Activated T-helper 1 cell treated with anti-CD3 and anti-CD28 coated beads, Interleukin-12 subunit alpha, Interleukin-12 subunit beta, Interleukin-2, Interleukin-4 antibody, amounts not matched to agents 30 ng/mL and 10 ng/mL and 1 ng/mL, durations not matched to agents 14 hours and 24 hours and 36 hours (primary cell): Measurements from ENCODE around the gene PGBD2. TPM values are rescaled to one million over a fixed set of nuclear protein-coding genes. Genes with fewer than 3 reads are reported as not detected.

ENCODE experiments used
- DNase-seq: peaks from one replicate; pipeline ENCODE4 v3.0.0; 2021; ENCODE audit warnings: low spot score
- H3K27ac Mint-ChIP-seq: one replicate; pipeline ENCODE4 v1.8.0; 2021; ENCODE audit warnings: mild to moderate bottlenecking, mixed read lengths
- H3K27me3 Mint-ChIP-seq: one replicate; pipeline ENCODE4 v1.8.0; 2022; ENCODE audit warnings: mild to moderate bottlenecking, moderate library complexity, mixed read lengths; ENCODE audit not compliant: insufficient read depth
- H3K36me3 Mint-ChIP-seq: one replicate; pipeline ENCODE4 v1.8.0; 2021; ENCODE audit warnings: low read depth, mixed read lengths
- H3K4me1 Mint-ChIP-seq: one replicate; pipeline ENCODE4 v1.8.0; 2021; ENCODE audit warnings: low read depth, mixed read lengths
- H3K4me3 Mint-ChIP-seq: one replicate; pipeline ENCODE4 v1.8.0; 2021; ENCODE audit warnings: mild to moderate bottlenecking, moderate library complexity, mixed read lengths
- H3K9me3 Mint-ChIP-seq: one replicate; pipeline ENCODE4 v1.8.0; 2021; ENCODE audit warnings: mixed read lengths
- intact Hi-C: fragments of 100-400 bp; cut with micrococcal nuclease; formaldehyde crosslinking; loops from one replicate; pipeline ENCODE4 v1.15.1; 2024
- total RNA-seq: library from RNA; stranded (reverse); gene quantifications from 2 replicates; pipeline ENCODE4 v1.2.3, GENCODE V29; 2022

Gene PGBD2, protein sequence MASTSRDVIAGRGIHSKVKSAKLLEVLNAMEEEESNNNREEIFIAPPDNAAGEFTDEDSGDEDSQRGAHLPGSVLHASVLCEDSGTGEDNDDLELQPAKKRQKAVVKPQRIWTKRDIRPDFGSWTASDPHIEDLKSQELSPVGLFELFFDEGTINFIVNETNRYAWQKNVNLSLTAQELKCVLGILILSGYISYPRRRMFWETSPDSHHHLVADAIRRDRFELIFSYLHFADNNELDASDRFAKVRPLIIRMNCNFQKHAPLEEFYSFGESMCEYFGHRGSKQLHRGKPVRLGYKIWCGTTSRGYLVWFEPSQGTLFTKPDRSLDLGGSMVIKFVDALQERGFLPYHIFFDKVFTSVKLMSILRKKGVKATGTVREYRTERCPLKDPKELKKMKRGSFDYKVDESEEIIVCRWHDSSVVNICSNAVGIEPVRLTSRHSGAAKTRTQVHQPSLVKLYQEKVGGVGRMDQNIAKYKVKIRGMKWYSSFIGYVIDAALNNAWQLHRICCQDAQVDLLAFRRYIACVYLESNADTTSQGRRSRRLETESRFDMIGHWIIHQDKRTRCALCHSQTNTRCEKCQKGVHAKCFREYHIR
- 7.2 and 8.4 TPM in 2 replicates for total RNA-seq

DNA sequence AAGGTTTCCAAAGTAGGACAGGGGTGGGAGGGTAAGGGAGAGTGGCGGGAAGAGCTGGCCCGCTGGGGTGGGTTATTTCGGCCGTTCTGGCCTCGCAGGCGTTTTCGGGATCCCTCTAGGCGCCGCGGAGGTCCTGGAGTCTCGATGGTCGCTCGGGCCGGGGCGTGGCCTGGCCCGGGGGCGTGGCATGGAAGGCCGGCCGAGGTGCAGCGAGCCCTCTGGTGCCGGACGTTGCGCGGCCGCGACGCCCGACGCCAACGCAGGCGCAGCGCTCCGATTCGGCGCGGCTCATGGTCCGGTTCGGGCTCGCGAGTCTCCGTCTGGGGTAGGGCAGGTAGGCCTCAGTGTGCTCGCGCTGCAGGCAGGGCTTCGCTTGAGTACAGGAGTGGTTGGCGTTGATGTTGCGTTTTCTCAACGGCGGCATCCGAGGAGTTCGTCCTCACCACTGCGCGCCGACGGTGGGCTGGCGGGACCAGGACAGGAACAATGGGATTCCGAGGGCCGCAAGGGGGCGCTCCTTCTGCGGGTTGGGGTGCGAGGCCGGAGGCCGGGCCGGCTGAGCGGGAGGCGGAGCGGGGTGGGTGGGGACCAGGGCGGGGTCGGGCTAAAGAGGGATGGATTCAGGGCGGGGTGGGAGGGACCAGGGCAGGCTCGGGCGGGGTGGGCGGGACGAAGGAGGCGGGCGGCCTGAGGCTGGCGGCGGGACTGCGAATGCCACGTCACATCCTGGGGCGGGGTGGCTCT lies at the start of gene PGBD2:
PGBD2 (plus strand) TSS at position 227 of the 744 bp plus-strand sequence. CDS start 7,628 bp downstream, outside the sequence.
- Mint-ChIP-seq H3K27me3 (peaks cover 20% of the 10 kb centered on the region), H3K9me3 (no peaks in the 10 kb centered on the region), H3K36me3 (peaks cover 6% of the 10 kb centered on the region), H3K4me1 (peaks cover 51% of the 10 kb centered on the region), H3K27ac (peak within 1 kb of the TSS; percentile 98), H3K4me3 (peak within 1 kb of the TSS; percentile 95)
- intact Hi-C loops, result loop anchor here (1.0 kb wide), 6 partner anchors 19 to 80 kb away; partner anchors contain the start of genes ZNF672 and ZNF692
- DNase-seq, result peak; percentile 89

DNA sequence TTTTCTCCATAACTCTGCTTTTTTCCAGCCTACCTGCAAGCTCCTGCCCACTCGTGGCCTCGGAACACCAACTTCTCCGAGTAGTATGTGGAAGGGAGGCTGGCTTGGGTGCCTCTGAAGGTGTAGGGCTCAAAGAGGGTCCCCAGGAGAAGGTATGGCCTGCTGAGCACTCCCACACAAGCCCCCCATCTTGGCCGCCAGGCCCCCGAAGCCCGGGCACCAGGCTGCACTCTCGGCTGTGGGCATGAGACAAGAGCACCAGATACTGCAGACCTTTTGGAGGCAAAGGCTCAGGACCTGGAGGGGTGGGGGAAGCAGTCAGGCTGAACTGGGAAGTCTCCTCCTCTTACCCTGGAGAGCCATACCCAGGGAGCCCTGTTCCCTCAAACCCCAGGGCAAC lies 48.8 kb upstream of the PGBD2 start:
- H3K27me3 Mint-ChIP-seq, result no peaks in the 10 kb centered on the region
- no peak for DNase-seq
- peaks cover 25% of the 10 kb centered on the region for H3K36me3 Mint-ChIP-seq
- H3K4me3 Mint-ChIP-seq, result peak overlapping the region; percentile 96
- H3K27ac Mint-ChIP-seq, result peak overlapping the region; percentile 97
- no peaks in the 10 kb centered on the region for H3K9me3 Mint-ChIP-seq
- H3K4me1 Mint-ChIP-seq, result peaks cover 23% of the 10 kb centered on the region
- intact Hi-C loops, result no loop called here

DNA sequence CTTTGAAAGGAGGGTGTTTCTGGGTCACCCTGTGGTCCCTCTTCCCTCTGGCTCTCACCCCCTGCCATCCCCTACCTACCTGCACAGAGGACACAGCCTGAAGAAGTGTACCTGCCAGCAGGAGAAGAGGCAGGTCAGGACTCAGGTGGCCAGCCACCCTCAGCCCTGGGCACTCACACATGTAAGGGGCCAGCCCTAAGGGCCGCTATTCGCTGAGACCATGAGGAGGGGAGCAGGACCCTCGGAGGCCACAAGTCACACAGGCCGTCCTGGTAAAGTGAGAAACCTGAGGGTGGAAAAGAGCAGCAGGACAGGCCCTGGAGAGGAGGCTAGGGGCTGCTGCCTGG lies 48.3 kb upstream of the PGBD2 start:
- peaks cover 28% of the 10 kb centered on the region for H3K4me1 Mint-ChIP-seq
- intact Hi-C loops, result no loop called here
- no peaks in the 10 kb centered on the region for H3K9me3 Mint-ChIP-seq
- H3K27ac Mint-ChIP-seq, result peak overlapping the region; percentile 97
- no peaks in the 10 kb centered on the region for H3K27me3 Mint-ChIP-seq
- peaks cover 25% of the 10 kb centered on the region for H3K36me3 Mint-ChIP-seq
- DNase-seq, result no peak
- peak overlapping the region; percentile 96 for H3K4me3 Mint-ChIP-seq

DNA sequence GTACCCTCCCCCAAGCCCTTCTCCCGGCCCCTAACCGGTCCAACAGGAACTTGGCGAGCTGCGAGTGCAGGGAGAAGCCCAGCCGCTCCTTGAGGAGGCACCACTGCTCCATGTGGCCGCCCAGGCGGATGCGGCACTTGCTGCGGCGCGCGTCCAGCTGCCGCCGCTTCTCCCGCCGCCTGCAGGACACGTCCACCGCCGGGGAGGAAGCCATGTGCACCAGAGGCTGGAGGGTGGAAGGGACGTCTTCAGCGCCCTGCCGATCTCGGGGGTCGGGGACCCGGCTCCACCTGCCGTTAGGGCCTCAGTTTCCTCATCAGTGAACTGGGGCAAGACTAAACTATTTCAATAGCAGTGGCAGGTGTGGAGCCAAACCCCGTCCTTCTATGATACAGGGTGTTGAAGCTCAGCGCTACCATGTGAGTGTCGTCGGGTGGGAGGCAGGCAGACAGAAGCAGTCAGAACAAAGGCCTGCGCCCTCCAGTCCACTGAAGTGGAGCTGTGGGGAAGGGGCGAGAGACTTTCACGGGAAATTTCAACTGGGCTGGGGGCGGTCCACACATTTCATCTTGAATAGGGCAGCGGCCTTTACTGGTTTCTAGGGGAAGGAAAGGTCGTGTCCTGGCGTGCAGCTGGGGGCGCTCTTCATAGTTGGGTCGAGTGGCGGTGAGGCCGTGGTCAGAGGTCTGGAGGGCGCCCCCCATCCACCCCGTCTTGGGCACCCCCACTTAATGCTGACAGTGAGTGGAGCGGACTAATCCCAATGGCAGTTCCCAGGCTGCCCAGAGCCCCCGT lies 47.7 kb upstream of the PGBD2 start:
- Mint-ChIP-seq H3K4me1 (peaks cover 31% of the 10 kb centered on the region), H3K9me3 (no peaks in the 10 kb centered on the region), H3K27ac (peak overlapping the region; percentile 97), H3K36me3 (peaks cover 25% of the 10 kb centered on the region), H3K4me3 (peak overlapping the region; percentile 96), H3K27me3 (no peaks in the 10 kb centered on the region)
- intact Hi-C loops, result no loop called here
- DNase-seq, result peak; percentile 34

- H3K27ac Mint-ChIP-seq, result peak within 1 kb of the TSS; percentile 97
- H3K4me3 Mint-ChIP-seq, result peak within 1 kb of the TSS; percentile 96
- intact Hi-C loops, result loop anchor here (1.0 kb wide), 4 partner anchors 14 to 47 kb away; partner anchors contain the start of genes PGBD2 and ZNF672
- H3K4me1 Mint-ChIP-seq, result peaks cover 37% of the 10 kb centered on the region
- no peaks in the 10 kb centered on the region for H3K9me3 Mint-ChIP-seq
- H3K27me3 Mint-ChIP-seq, result no peaks in the 10 kb centered on the region
- peaks cover 20% of the 10 kb centered on the region for H3K36me3 Mint-ChIP-seq
- DNase-seq, result peak; percentile 97
These were observed 46.8 kb upstream of the PGBD2 start, which contains the start of gene ZNF692 for GRCh38 chr1:248858891-248859889. TSS of gene ZNF692 (minus strand) at chr1:248859085. CDS start at chr1:248858309, 776 bp downstream.

DNA sequence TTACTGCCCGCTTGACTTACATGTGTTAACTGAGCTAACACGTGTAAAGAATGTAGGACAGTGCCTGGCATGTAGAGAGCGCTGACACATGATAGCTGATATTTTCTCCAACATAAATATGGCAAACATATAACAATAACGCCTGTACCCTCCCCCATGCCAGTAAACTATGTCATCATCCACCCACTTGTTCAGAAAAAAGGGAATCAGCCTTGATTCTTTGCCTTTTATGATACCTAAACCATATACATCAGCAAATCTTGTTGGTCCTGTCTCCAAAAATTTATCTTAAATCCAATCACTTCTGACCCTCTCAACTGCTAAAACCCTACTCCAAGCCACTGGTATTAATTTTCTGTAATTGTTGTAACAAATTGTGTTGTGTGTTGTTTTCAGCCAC lies 46.0 kb upstream of the PGBD2 start:
- Mint-ChIP-seq H3K4me3 (peak overlapping the region; percentile 96), H3K9me3 (no peaks in the 10 kb centered on the region), H3K27ac (peak overlapping the region; percentile 97), H3K27me3 (peaks cover 4% of the 10 kb centered on the region), H3K4me1 (peaks cover 38% of the 10 kb centered on the region), H3K36me3 (peaks cover 14% of the 10 kb centered on the region)
- intact Hi-C loops, result no loop called here
- DNase-seq, result no peak

DNA sequence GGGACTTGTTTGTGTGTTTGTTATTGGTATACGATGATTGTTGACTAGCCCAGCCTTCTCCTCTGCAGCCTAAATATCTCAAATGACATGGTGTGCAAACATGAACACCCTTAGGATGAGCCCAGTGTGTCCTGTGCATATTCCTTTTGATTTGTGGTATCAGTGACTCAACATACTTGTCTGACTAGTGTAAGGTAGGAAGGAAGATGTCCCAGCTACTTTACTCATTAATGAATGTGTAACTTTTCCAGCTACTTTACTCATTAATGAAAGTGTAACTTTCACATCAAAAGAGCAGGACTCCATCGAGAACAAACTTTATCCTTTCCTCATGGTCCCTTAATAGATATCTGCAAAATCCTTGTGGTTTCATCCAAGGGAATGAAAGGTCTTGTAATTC lies 44.4 kb upstream of the PGBD2 start:
- intact Hi-C loops, result no loop called here
- peaks cover 32% of the 10 kb centered on the region for H3K4me1 Mint-ChIP-seq
- peaks cover 2% of the 10 kb centered on the region for H3K36me3 Mint-ChIP-seq
- DNase-seq, result no peak
- no peak overlapping the region for H3K27ac Mint-ChIP-seq
- H3K4me3 Mint-ChIP-seq, result no peak overlapping the region
- no peaks in the 10 kb centered on the region for H3K9me3 Mint-ChIP-seq
- peaks cover 4% of the 10 kb centered on the region for H3K27me3 Mint-ChIP-seq

DNA sequence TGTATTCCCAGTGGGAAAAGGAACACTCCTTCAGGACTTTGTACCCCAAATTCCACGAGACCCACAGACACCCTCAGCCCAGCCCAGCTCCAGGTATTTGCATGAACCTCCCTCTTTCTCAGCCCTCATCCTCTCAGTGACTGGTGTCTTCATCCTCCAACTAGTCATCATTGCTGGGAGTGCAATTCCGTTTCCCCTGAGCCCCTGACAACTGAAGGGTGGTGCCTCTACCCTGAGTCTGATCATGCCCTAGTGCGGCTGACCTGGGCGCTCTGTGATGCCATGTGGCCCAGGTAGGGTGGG lies 43.4 kb upstream of the PGBD2 start:
- Mint-ChIP-seq H3K27me3 (peaks cover 4% of the 10 kb centered on the region), H3K36me3 (peaks cover 2% of the 10 kb centered on the region), H3K27ac (peak overlapping the region; percentile 64), H3K9me3 (no peaks in the 10 kb centered on the region), H3K4me1 (peaks cover 27% of the 10 kb centered on the region), H3K4me3 (peak overlapping the region; percentile 78)
- DNase-seq, result no peak
- intact Hi-C loops, result no loop called here

DNA sequence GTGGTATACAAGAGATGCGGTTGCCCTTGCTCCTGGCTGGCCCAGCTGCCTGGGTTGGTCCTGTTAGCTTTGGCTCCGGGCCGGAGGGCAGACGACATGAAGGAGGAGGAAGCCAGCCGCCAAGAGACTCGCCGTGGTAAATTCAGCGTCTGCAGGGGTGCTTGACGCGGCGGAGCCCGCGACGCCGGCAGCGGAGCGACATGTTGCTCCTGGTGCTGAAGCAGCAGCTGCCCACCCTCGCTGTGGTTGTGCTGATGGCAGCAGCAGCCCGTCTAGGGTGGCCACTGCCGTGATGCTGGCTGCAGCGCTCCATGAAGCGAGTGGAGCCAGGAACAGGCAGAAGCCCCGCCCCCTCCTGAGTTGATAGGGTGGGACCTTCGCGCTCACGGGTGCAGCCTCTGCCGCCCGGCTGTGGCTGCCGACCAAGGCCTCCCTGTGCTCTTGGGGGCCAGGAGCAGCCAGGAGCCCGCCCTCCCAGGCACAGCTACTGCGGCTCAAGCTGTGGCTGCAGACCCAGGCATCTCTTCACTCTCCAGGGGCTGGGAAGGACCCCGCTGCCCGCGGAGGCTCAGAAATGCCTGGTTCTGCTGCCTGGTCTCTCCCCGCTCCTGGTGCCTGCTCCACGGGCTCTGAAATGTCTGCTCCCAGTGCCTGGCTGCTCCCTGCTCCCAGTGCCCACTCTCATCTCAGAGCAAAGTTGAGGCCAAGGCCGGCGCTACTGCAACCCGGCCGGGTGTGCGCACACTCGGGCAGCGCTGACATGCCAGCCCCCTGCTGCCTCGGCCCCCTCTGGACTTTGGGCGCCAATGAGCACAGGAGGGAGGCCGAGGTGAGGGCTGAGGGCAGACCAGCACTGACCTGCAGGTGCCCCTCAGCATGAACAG lies 42.8 kb upstream of the PGBD2 start:
- Mint-ChIP-seq H3K4me3 (peak overlapping the region; percentile 78), H3K9me3 (no peaks in the 10 kb centered on the region), H3K27ac (peak overlapping the region; percentile 64), H3K36me3 (peaks cover 2% of the 10 kb centered on the region), H3K27me3 (peaks cover 4% of the 10 kb centered on the region), H3K4me1 (peaks cover 27% of the 10 kb centered on the region)
- intact Hi-C loops, result loop anchor here (1.0 kb wide), 3 partner anchors 10 to 43 kb away; partner anchors contain the start of gene PGBD2
- DNase-seq, result peak; percentile 77

DNA sequence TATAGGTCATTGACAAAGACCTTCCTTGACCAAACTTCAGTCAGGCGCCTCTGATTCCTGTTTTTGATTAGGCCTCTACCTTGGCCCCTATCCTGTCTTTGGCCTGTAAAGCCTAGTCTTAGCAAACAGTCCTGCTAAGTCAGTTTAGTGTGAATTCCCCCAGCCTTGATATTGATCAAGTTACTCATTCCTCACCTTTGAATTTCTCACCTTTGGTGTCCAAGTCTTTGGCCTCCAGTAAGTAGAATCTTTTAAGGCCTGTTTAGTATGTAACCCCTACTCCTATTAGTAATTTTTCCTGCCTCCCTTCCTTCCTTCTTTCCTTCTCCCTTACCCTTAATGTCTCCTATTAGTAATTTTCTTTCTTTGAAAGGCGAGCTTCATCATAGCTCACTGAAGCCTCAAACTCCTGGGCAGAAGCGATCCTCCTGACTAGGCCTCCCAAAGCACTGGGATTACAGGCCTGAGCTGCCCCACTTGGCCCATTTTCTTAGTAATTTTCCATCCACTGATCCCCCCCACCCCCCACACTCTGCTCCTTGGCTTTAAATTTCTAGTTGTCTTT lies 34.1 kb upstream of the PGBD2 start:
- intact Hi-C loops, result no loop called here
- peaks cover 26% of the 10 kb centered on the region for H3K4me1 Mint-ChIP-seq
- H3K27me3 Mint-ChIP-seq, result peaks cover 12% of the 10 kb centered on the region
- no peaks in the 10 kb centered on the region for H3K36me3 Mint-ChIP-seq
- H3K9me3 Mint-ChIP-seq, result no peaks in the 10 kb centered on the region
- peak overlapping the region; percentile 40 for H3K27ac Mint-ChIP-seq
- DNase-seq, result no peak
- H3K4me3 Mint-ChIP-seq, result peak overlapping the region; percentile 67
